H1 (cell line): ENCODE data around the gene BTBD16. TPM values are rescaled to one million over a fixed set of nuclear protein-coding genes. Genes with fewer than 3 reads are reported as not detected.

Experiments used
- CTCF ChIA-PET: fragments of 300-600 bp; sonication (Branson Sonifier 250); formaldehyde crosslinking; loops from one replicate; lab custom pipeline; 2021; ENCODE audit not compliant: partially characterized antibody; lab: Charles Lee
- POLR2A ChIA-PET: fragments of 300-600 bp; sonication (Branson Sonifier 250); formaldehyde crosslinking; loops from one replicate; lab custom pipeline; 2021; ENCODE audit warnings: inconsistent platforms; ENCODE audit not compliant: partially characterized antibody; lab: Charles Lee
- DNase-seq, 2 experiments: peaks; one replicate each; pipeline versions ENCODE4 v3.0.0 to v3.0.0-alpha.2; 2010 to 2022; ENCODE audit warnings: low spot score in 2 of 2, low read depth in 1 of 2, mixed read lengths in 1 of 2
- FAIRE-seq: peaks from 2 replicates; lab custom pipeline; 2011; peaks lifted over from hg19 to GRCh38; lab: Jason Lieb, UNC
- H2AFZ ChIP-seq: 2 replicates; pipeline ENCODE4 v1.8.1; 2012; ENCODE audit warnings: low read length, inconsistent platforms
- H2AK5ac ChIP-seq: 2 replicates; pipeline ENCODE4 v1.6.1; 2013; ENCODE audit warnings: low read depth, low read length
- H2BK120ac ChIP-seq: replicated peaks from 2 replicates; pipeline ENCODE3; 2013; ENCODE audit warnings: low read depth, low read length, inconsistent platforms
- H2BK12ac ChIP-seq: 2 replicates; pipeline ENCODE4 v1.6.1; 2013; ENCODE audit warnings: low read depth, low read length
- H2BK15ac ChIP-seq: 2 replicates; pipeline ENCODE4 v1.6.1; 2013; ENCODE audit warnings: low read length
- H2BK20ac ChIP-seq: 2 replicates; pipeline ENCODE4 v1.6.1; 2013; ENCODE audit warnings: low read length
- H2BK5ac ChIP-seq: 2 replicates; pipeline ENCODE4 v1.6.1; 2013; ENCODE audit warnings: low read depth, low read length
- H3K14ac ChIP-seq: 2 replicates; pipeline ENCODE4 v1.6.1; 2013; ENCODE audit warnings: inconsistent platforms; ENCODE audit not compliant: insufficient read length
- H3K18ac ChIP-seq: 2 replicates; pipeline ENCODE4 v1.6.1; 2013; ENCODE audit warnings: low read length; ENCODE audit errors: extremely low read depth
- H3K23ac ChIP-seq: 2 replicates; pipeline ENCODE4 v1.6.1; 2013; ENCODE audit warnings: inconsistent platforms; ENCODE audit not compliant: insufficient read length
- H3K23me2 ChIP-seq: 2 replicates; pipeline ENCODE4 v1.6.1; 2013; ENCODE audit warnings: low read depth, low read length
- H3K27ac ChIP-seq: 2 replicates; pipeline ENCODE4 v1.6.1; 2011; ENCODE audit warnings: low read depth, low read length, inconsistent platforms
- H3K27me3 ChIP-seq, 4 experiments: replicated peaks in 1 of 4; 1 replicate in 1 of 4; 2 replicates in 3 of 4; pipeline versions ENCODE4 v1.6.1 to v1.8.1; 2011 to 2013; ENCODE audit warnings: low read length in 3 of 4, mild to moderate bottlenecking in 3 of 4, inconsistent platforms in 2 of 4, mixed read lengths in 2 of 4, moderate library complexity in 1 of 4; ENCODE audit not compliant: control insufficient read depth in 3 of 4, insufficient read depth in 3 of 4; ENCODE audit errors: extremely low read depth in 1 of 4
- H3K36me3 ChIP-seq, 4 experiments: 2 replicates each; pipeline versions ENCODE4 v1.6.1 to v1.8.1; 2011 to 2013; ENCODE audit warnings: mild to moderate bottlenecking in 4 of 4, low read length in 3 of 4, moderate library complexity in 2 of 4, control low read depth in 1 of 4, inconsistent platforms in 1 of 4; ENCODE audit not compliant: insufficient read depth in 4 of 4, control insufficient read depth in 2 of 4
- H3K4ac ChIP-seq: replicated peaks from 2 replicates; pipeline ENCODE3; 2013; ENCODE audit warnings: low read length, low read depth, mixed read lengths, inconsistent platforms; ENCODE audit not compliant: insufficient read length
- H3K4me1 ChIP-seq, 4 experiments: replicated peaks in 1 of 4; 1 replicate in 1 of 4; 2 replicates in 3 of 4; pipeline versions ENCODE4 v1.6.1 to v1.8.1; 2011 to 2013; ENCODE audit warnings: low read length in 3 of 4, inconsistent platforms in 2 of 4, mixed read lengths in 1 of 4; ENCODE audit not compliant: insufficient read depth in 4 of 4, control insufficient read depth in 3 of 4
- H3K4me2 ChIP-seq, 2 experiments: 2 replicates each; pipeline versions ENCODE4 v1.6.1 to v1.8.1; 2011 to 2013; ENCODE audit warnings: low read depth in 2 of 2, low read length in 2 of 2, control low read depth in 1 of 2, inconsistent platforms in 1 of 2, mild to moderate bottlenecking in 1 of 2; ENCODE audit not compliant: insufficient read depth in 1 of 2
- H3K4me3 ChIP-seq, 4 experiments: fragments of 200-600, 300-600 bp in 1 of 4; sonication (generic), shearing (Covaris generic), sonication (Bioruptor Twin) in 1 of 4; 2 replicates each; pipeline versions ENCODE4 v1.5.1 to v1.8.1; 2011 to 2016; ENCODE audit warnings: low read length in 4 of 4, low read depth in 3 of 4, control low read depth in 2 of 4, inconsistent platforms in 2 of 4, mild to moderate bottlenecking in 2 of 4, mixed read lengths in 1 of 4, moderate library complexity in 1 of 4; ENCODE audit not compliant: insufficient read depth in 2 of 4; ENCODE audit errors: extremely low read depth in 1 of 4
- H3K56ac ChIP-seq: replicated peaks from 2 replicates; pipeline ENCODE3; 2013; ENCODE audit warnings: low read depth, mild to moderate bottlenecking, mixed read lengths, low read length, inconsistent platforms; ENCODE audit not compliant: insufficient read length
- H3K79me1 ChIP-seq: 2 replicates; pipeline ENCODE4 v1.6.1; 2013; ENCODE audit warnings: low read depth, low read length, control low read depth
- H3K79me2 ChIP-seq, 2 experiments: 2 replicates each; pipeline versions ENCODE4 v1.6.1 to v1.8.1; 2012 to 2013; ENCODE audit warnings: low read length in 2 of 2, mild to moderate bottlenecking in 2 of 2, inconsistent platforms in 1 of 2; ENCODE audit not compliant: insufficient read depth in 2 of 2, control insufficient read depth in 1 of 2
- H3K9ac ChIP-seq, 4 experiments: replicated peaks in 1 of 4; 1 replicate in 1 of 4; 2 replicates in 3 of 4; pipeline versions ENCODE4 v1.6.1 to v1.8.1; 2011 to 2013; ENCODE audit warnings: low read depth in 3 of 4, low read length in 3 of 4, control low read depth in 2 of 4, mild to moderate bottlenecking in 2 of 4, moderate library complexity in 2 of 4, inconsistent platforms in 1 of 4; ENCODE audit errors: extremely low read depth in 1 of 4
- H3K9me3 ChIP-seq, 2 experiments: 2 replicates each; pipeline versions ENCODE4 v1.6.1 to v1.8.1; 2012 to 2013; ENCODE audit warnings: mild to moderate bottlenecking in 2 of 2, moderate library complexity in 2 of 2, control low read depth in 1 of 2, inconsistent platforms in 1 of 2, low read depth in 1 of 2, low read length in 1 of 2, mixed read lengths in 1 of 2; ENCODE audit not compliant: insufficient read depth in 2 of 2
- H4K20me1 ChIP-seq, 2 experiments: replicated peaks in 1 of 2; 2 replicates each; pipeline versions ENCODE3 to v1.8.1; 2011 to 2013; ENCODE audit warnings: inconsistent platforms in 2 of 2, low read length in 2 of 2, mild to moderate bottlenecking in 1 of 2; ENCODE audit not compliant: insufficient read depth in 2 of 2, control insufficient read depth in 1 of 2
- H4K5ac ChIP-seq: 2 replicates; pipeline ENCODE4 v1.6.1; 2013; ENCODE audit warnings: low read length, low read depth, mixed read lengths, inconsistent platforms; ENCODE audit not compliant: insufficient read length
- H4K8ac ChIP-seq: 2 replicates; pipeline ENCODE4 v1.8.0; 2013; ENCODE audit warnings: mild to moderate bottlenecking, moderate library complexity, low read length, inconsistent platforms; ENCODE audit not compliant: insufficient read depth; ENCODE audit errors: extremely low read depth
- H4K91ac ChIP-seq: replicated peaks from 2 replicates; pipeline ENCODE3; 2013; ENCODE audit warnings: low read length, mixed read lengths, inconsistent platforms; ENCODE audit not compliant: insufficient read length
- BRCA1 ChIP-seq: IDR thresholded peaks from 2 replicates; pipeline ENCODE4 v1.6.1; 2012; ENCODE audit warnings: low read depth, low read length, improper control_type of control experiment
- GTF2F1 ChIP-seq: IDR thresholded peaks from 2 replicates; pipeline ENCODE4 v1.6.1; 2012; ENCODE audit warnings: low read depth, low read length, improper control_type of control experiment, borderline replicate concordance
- JUN ChIP-seq: IDR thresholded peaks from 2 replicates; pipeline ENCODE4 v1.6.1; 2011; ENCODE audit warnings: low read depth, mild to moderate bottlenecking, improper control_type of control experiment, low read length
- JUND ChIP-seq: IDR thresholded peaks from 2 replicates; pipeline ENCODE4 v1.6.1; 2011; ENCODE audit warnings: mild to moderate bottlenecking, improper control_type of control experiment, low read length
- KDM1A ChIP-seq: fragments of 200-600, 300-600 bp; sonication (generic); IDR thresholded peaks from 2 replicates; pipeline ENCODE4 v1.7.1; 2016; ENCODE audit warnings: mild to moderate bottlenecking, low read length, borderline replicate concordance
- MAFK ChIP-seq: IDR thresholded peaks from 2 replicates; pipeline ENCODE4 v1.6.1; 2012; ENCODE audit warnings: low read depth, mild to moderate bottlenecking, improper control_type of control experiment, low read length
- NANOG ChIP-seq: IDR thresholded peaks from 2 replicates; pipeline ENCODE4 v1.6.1; 2011; ENCODE audit warnings: low read length, low read depth, mild to moderate bottlenecking, inconsistent platforms; ENCODE audit not compliant: insufficient read depth, poor library complexity, severe bottlenecking
- SAP30 ChIP-seq: fragments of 300-600 bp; sonication (generic); IDR thresholded peaks from 2 replicates; pipeline ENCODE4 v1.7.1; 2012; ENCODE audit warnings: low read length, moderate library complexity, mild to moderate bottlenecking, inconsistent platforms; ENCODE audit not compliant: insufficient read depth, insufficient replicate concordance
- SIX5 ChIP-seq: IDR thresholded peaks from 2 replicates; pipeline ENCODE4 v1.6.1; 2011; ENCODE audit warnings: mild to moderate bottlenecking, low read depth, low read length
- SP4 ChIP-seq: IDR thresholded peaks from 2 replicates; pipeline ENCODE4 v1.6.1; 2012; ENCODE audit warnings: low read length, inconsistent platforms
- SRF ChIP-seq: IDR thresholded peaks from 2 replicates; pipeline ENCODE4 v1.6.1; 2011; ENCODE audit warnings: mild to moderate bottlenecking, low read depth, low read length, moderate library complexity
- TAF7 ChIP-seq: optimal IDR thresholded peaks from 2 replicates; pipeline ENCODE3; 2011; ENCODE audit warnings: low read depth, mild to moderate bottlenecking, inconsistent platforms, low read length, moderate library complexity, borderline replicate concordance
- TBP ChIP-seq: IDR thresholded peaks from 2 replicates; pipeline ENCODE4 v1.6.1; 2011; ENCODE audit warnings: low read depth, low read length, improper control_type of control experiment
- TEAD4 ChIP-seq: IDR thresholded peaks from 2 replicates; pipeline ENCODE4 v1.6.1; 2012; ENCODE audit warnings: low read depth, low read length, inconsistent platforms, mixed read lengths
- ZNF274 ChIP-seq: IDR thresholded peaks from 2 replicates; pipeline ENCODE4 v1.7.0; 2012; ENCODE audit warnings: low read length, borderline replicate concordance; ENCODE audit errors: extremely low read depth
- WGBS, 2 experiments: shearing (Covaris generic) in 1 of 2; methylation state at CpG; one replicate each; pipeline versions ENCODE4 v1.1.6 to v1.1.7; 2013 to 2015; ENCODE audit warnings: low lambda C conversion rate in 2 of 2, mixed read lengths in 2 of 2, inconsistent platforms in 1 of 2, low coverage in 1 of 2, missing lambda C conversion rate in 1 of 2; ENCODE audit not compliant: insufficient replicate concordance in 2 of 2, insufficient coverage in 1 of 2, insufficient read length in 1 of 2; ENCODE audit errors: extremely low coverage in 1 of 2, missing lambda C conversion rate in 1 of 2; 5-methylcytosine and 5-hydroxymethylcytosine counted together
- polyA plus RNA-seq, 7 experiments: library from polyadenylated mRNA; depleted of rRNA in 3 of 7; stranded (reverse) in 5 of 7; unstranded in 2 of 7; fragments of >200 nt in 5 of 7; fragments of 200-250 nt in 2 of 7; gene quantifications; 1 replicate in 5 of 7; 2 replicates in 1 of 7; 4 replicates in 1 of 7; pipeline versions ENCODE4 v1.2.1 to v1.2.3, GENCODE V29; 2011 to 2013; ENCODE audit warnings: missing spikeins in 2 of 7, mixed read lengths in 2 of 7
- total RNA-seq: library from RNA; stranded (reverse); fragmentation: NEBNext Ultra II Directional; extraction: Animal tissue kit (Norgen Biotek cat#: 25700); gene quantifications from 2 replicates; pipeline ENCODE4 v1.2.1, GENCODE V29; 2021

BTBD16 gene
- total and polyA plus RNA-seq, 2 of the 8 experiments (the other 6 are each of a cell fraction or from before 2014, with no cell fraction given) = 0.05 TPM; not detected in 1

- FAIRE-seq = no peak
- POLR2A ChIA-PET = no interaction called here
- CTCF ChIA-PET = interaction anchor here (0.6 to 10.8 kb wide), 34 partner anchors 8 to 762 kb away, joined by 3 to 74 read pairs (median 5); partner anchors contain the start of gene BTBD16
- Histone ChIP-seq H4K91ac (no peak overlapping the region), H2BK20ac (no peak overlapping the region), H3K23ac (no peak overlapping the region), H4K20me1 (no peaks in the 10 kb centered on the region), H3K9me3 (no peaks in the 10 kb centered on the region), H3K27me3 (no peaks in the 10 kb centered on the region), H2BK12ac (no peak overlapping the region), H3K79me2 (no peaks in the 10 kb centered on the region), H2AFZ (peak overlapping the region; percentile 48; the same call in 1 of the 2 replicates), H3K18ac (no peak overlapping the region), H4K8ac (no peak overlapping the region; the same call in none of the 2 replicates), H3K4ac (no peak overlapping the region), H3K4me2 (no peak overlapping the region; a peak in 1 of 4 replicates), H3K23me2 (no peaks in the 10 kb centered on the region), H3K4me1 (peaks cover 0 to 6% (median 2%) of the 10 kb centered on the region in 4 experiments; a peak in 2 of 7 replicates), H2BK5ac (no peak overlapping the region), H3K79me1 (no peaks in the 10 kb centered on the region), H3K56ac (no peak overlapping the region), H3K9ac (no peak overlapping the region), H4K5ac (no peak overlapping the region), H3K14ac (no peak overlapping the region), H2AK5ac (no peak overlapping the region), H3K27ac (no peak overlapping the region), H3K4me3 (no peak overlapping the region), H2BK15ac (no peak overlapping the region), H3K36me3 (no peaks in the 10 kb centered on the region), H2BK120ac (no peak overlapping the region)
- no peak for DNase-seq
- WGBS, 2 experiments = 82% methylated on average over 7 of the region's 7 CpGs; no CpG with 5 or more reads in 1 of the 2 experiments
- TF ChIP-seq SAP30 = no peak
- TF ChIP-seq TEAD4 = no peak
- TF ChIP-seq NANOG = no peak
- TF ChIP-seq SP4 = no peak
- no peak for TF ChIP-seq JUN
- TF ChIP-seq JUND = no peak
- TF ChIP-seq ZNF274 = no peak
- no peak for TF ChIP-seq TBP
- TF ChIP-seq KDM1A = no peak
- TF ChIP-seq MAFK = no peak
- no peak for TF ChIP-seq GTF2F1
- no peak for TF ChIP-seq BRCA1
- no peak for TF ChIP-seq TAF7
- no peak for TF ChIP-seq SRF
- no peak for TF ChIP-seq SIX5
Observed at GRCh38 chr10:122280156-122280555, 9.1 kb downstream of the BTBD16 start.
